Measurements from ENCODE around the gene ZNF687. TPM values are rescaled to one million over a fixed set of nuclear protein-coding genes. Genes with fewer than 3 reads are reported as not detected.
A peak's percentile ranks its signal among the peaks of the same experiment; 100 is the strongest.

The ZNF687 gene
- total RNA-seq, 2 experiments from 2014 or later: 20.9 to 31.6 TPM

- H2AFZ ChIP-seq (ENCODE audit: low read length): no peak overlapping the region
- peaks cover 4% of the 10 kb centered on the region for H3K4me1 ChIP-seq (ENCODE audit: insufficient read depth, low read length, poor library complexity, severe bottlenecking)
- H3K4me3 ChIP-seq (ENCODE audit: low read depth, low read length, poor library complexity, severe bottlenecking): no peak overlapping the region
- H3K9me2 ChIP-seq (ENCODE audit: insufficient read depth, low read length): no peaks in the 10 kb centered on the region
- BruUV-seq (replicated peaks): no TSS peak
- H3K27ac ChIP-seq (ENCODE audit: low read depth, low read length, poor library complexity, severe bottlenecking): no peak overlapping the region
- peaks cover 43% of the 10 kb centered on the region for H3K79me2 ChIP-seq (ENCODE audit: insufficient read depth, low read depth, low read length)
- peaks cover 24% of the 10 kb centered on the region for H3K36me3 ChIP-seq (ENCODE audit: insufficient read depth, low read length)
- no peaks in the 10 kb centered on the region for H3K9me3 ChIP-seq (ENCODE audit: low read length)
- CTCF ChIA-PET (ENCODE audit: unreplicated experiment): no interaction called here
- intact Hi-C loops (cut with micrococcal nuclease; ENCODE audit: unreplicated experiment): no loop called here
- no peak for TF ChIP-seq EZH2phosphoT487 (IDR thresholded peaks at IDR 0.05; ENCODE audit: borderline replicate concordance, low read depth, low read length)
- TF ChIP-seq, protein P1, sequence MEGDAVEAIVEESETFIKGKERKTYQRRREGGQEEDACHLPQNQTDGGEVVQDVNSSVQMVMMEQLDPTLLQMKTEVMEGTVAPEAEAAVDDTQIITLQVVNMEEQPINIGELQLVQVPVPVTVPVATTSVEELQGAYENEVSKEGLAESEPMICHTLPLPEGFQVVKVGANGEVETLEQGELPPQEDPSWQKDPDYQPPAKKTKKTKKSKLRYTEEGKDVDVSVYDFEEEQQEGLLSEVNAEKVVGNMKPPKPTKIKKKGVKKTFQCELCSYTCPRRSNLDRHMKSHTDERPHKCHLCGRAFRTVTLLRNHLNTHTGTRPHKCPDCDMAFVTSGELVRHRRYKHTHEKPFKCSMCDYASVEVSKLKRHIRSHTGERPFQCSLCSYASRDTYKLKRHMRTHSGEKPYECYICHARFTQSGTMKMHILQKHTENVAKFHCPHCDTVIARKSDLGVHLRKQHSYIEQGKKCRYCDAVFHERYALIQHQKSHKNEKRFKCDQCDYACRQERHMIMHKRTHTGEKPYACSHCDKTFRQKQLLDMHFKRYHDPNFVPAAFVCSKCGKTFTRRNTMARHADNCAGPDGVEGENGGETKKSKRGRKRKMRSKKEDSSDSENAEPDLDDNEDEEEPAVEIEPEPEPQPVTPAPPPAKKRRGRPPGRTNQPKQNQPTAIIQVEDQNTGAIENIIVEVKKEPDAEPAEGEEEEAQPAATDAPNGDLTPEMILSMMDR (conservative IDR thresholded peaks at IDR 0.05; ENCODE audit: low read length): no peak
- no peak overlapping the region for H3K4me2 ChIP-seq (ENCODE audit: low read length)
- POLR2A ChIA-PET: no interaction called here
- H4K20me1 ChIP-seq (ENCODE audit: insufficient read depth, low read length): no peaks in the 10 kb centered on the region; the same call in 1 of the 2 replicates
- no peak for DNase-seq (ENCODE audit: low spot score)
Observed at GRCh38 chr1:151259351-151259750, 22.7 kb upstream of the ZNF687 start.

DNA sequence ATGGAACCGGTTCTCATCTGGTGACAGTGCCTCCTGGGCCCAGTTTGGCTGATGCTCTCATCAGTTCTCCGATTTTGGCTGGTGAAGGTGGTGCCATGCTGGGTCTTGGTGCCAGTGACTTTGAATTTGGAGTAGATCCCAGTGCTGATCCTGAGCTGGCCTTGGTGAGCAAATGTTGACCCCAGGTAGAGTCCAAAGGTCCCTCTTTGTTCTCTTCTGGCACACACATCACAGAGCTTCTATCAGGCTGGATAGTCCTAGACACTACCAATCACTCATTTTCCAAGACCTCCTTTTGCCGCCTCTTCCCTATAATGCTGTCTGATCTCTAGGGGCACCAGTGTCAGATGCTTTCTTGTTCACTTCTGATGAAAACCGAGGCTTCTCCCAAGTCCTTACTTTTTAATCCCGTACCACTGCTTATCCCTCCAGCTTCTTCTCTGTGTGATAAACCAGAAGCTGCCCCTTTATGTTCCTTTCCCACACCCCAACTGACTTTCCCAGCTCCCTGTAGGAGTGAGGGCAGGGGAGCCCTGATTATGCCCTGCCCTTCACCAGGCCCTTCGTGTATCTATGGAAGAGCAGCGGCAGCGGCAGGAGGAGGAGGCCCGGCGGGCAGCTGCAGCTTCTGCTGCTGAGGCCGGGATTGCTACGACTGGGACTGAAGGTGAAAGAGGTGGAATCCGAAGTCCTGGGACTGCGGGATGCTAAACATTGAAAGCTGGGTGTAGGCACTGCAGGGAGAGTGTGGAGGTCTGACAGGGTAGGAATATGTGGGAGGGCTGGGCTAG is 16.5 kb upstream of the ZNF687 start:
- Histone ChIP-seq H2AFZ (ENCODE audit: low read length) (no peak overlapping the region), H3K4me1 (ENCODE audit: insufficient read depth, low read length, poor library complexity, severe bottlenecking) (no peaks in the 10 kb centered on the region), H3K9me3 (ENCODE audit: low read length) (no peaks in the 10 kb centered on the region), H3K4me3 (ENCODE audit: low read depth, low read length, poor library complexity, severe bottlenecking) (no peak overlapping the region), H3K27ac (ENCODE audit: low read depth, low read length, poor library complexity, severe bottlenecking) (no peak overlapping the region), H4K20me1 (ENCODE audit: insufficient read depth, low read length) (no peaks in the 10 kb centered on the region; the same call in 1 of the 2 replicates), H3K79me2 (ENCODE audit: insufficient read depth, low read depth, low read length) (no peaks in the 10 kb centered on the region), H3K36me3 (ENCODE audit: insufficient read depth, low read length) (peaks cover 74% of the 10 kb centered on the region), H3K4me2 (ENCODE audit: low read length) (no peak overlapping the region), H3K9me2 (ENCODE audit: insufficient read depth, low read length) (no peaks in the 10 kb centered on the region)
- ChIA-PET POLR2A (interaction anchor here (1.9 kb wide), 1 partner anchor 11 kb away, joined by 5 read pairs; the partner anchor contains the start of gene PSMD4), CTCF (ENCODE audit: unreplicated experiment) (no interaction called here)
- TF ChIP-seq, protein P1 (conservative IDR thresholded peaks at IDR 0.05; ENCODE audit: low read length): no peak
- no peak for TF ChIP-seq EZH2phosphoT487 (IDR thresholded peaks at IDR 0.05; ENCODE audit: borderline replicate concordance, low read depth, low read length)
- intact Hi-C loops (cut with micrococcal nuclease; ENCODE audit: unreplicated experiment): no loop called here
- BruUV-seq (replicated peaks): TSS peak; percentile 27
- no peak for DNase-seq (ENCODE audit: low spot score)

DNA sequence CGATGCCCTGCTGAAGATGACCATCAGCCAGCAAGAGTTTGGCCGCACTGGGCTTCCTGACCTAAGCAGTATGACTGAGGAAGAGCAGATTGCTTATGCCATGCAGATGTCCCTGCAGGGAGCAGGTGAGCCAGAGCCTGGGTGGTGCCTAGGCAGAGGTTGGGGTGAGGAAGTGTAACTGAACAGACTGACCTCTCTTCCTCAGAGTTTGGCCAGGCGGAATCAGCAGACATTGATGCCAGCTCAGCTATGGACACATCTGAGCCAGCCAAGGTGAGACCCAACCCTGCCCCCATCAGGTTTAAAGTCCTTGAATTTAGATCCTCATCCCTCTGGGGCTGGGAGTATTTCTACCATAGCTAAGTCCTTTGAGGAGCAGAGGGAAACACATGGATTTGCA is 15.8 kb upstream of the ZNF687 start:
- TF ChIP-seq, protein P1 (conservative IDR thresholded peaks at IDR 0.05; ENCODE audit: low read length): no peak
- TF ChIP-seq EZH2phosphoT487 (IDR thresholded peaks at IDR 0.05; ENCODE audit: borderline replicate concordance, low read depth, low read length): no peak
- BruUV-seq (replicated peaks): no TSS peak
- no peaks in the 10 kb centered on the region for H3K4me1 ChIP-seq (ENCODE audit: insufficient read depth, low read length, poor library complexity, severe bottlenecking)
- H3K9me3 ChIP-seq (ENCODE audit: low read length): no peaks in the 10 kb centered on the region
- no peak overlapping the region for H3K27ac ChIP-seq (ENCODE audit: low read depth, low read length, poor library complexity, severe bottlenecking)
- DNase-seq (ENCODE audit: low spot score): no peak
- ChIA-PET POLR2A (interaction anchor here (1.9 kb wide), 1 partner anchor 11 kb away, joined by 5 read pairs; the partner anchor contains the start of gene PSMD4), CTCF (ENCODE audit: unreplicated experiment) (no interaction called here)
- no peaks in the 10 kb centered on the region; the same call in 1 of the 2 replicates for H4K20me1 ChIP-seq (ENCODE audit: insufficient read depth, low read length)
- H3K4me3 ChIP-seq (ENCODE audit: low read depth, low read length, poor library complexity, severe bottlenecking): no peak overlapping the region
- no peaks in the 10 kb centered on the region for H3K9me2 ChIP-seq (ENCODE audit: insufficient read depth, low read length)
- intact Hi-C loops (cut with micrococcal nuclease; ENCODE audit: unreplicated experiment): no loop called here
- H3K79me2 ChIP-seq (ENCODE audit: insufficient read depth, low read depth, low read length): no peaks in the 10 kb centered on the region
- no peak overlapping the region for H2AFZ ChIP-seq (ENCODE audit: low read length)
- peaks cover 74% of the 10 kb centered on the region for H3K36me3 ChIP-seq (ENCODE audit: insufficient read depth, low read length)
- no peak overlapping the region for H3K4me2 ChIP-seq (ENCODE audit: low read length)

All from OCI-LY7 (cell line).